Duodenal mucosa (tissue), 2 donors: ENCODE measurements around the gene STUB1.

ENCODE experiments used
- H3K27ac ChIP-seq: one replicate; pipeline ENCODE4 v1.7.0; 2013; ENCODE audit warnings: low read depth, low read length
- H3K27me3 ChIP-seq, 2 donors: one replicate each; pipeline ENCODE4 v1.7.0; 2013; ENCODE audit warnings: low read length in 2 of 2, control low read depth in 1 of 2; ENCODE audit not compliant: insufficient read depth in 2 of 2, control insufficient read depth in 1 of 2
- H3K36me3 ChIP-seq, 2 donors: one replicate each; pipeline ENCODE4 v1.7.0; 2013; ENCODE audit warnings: low read length in 2 of 2, control low read depth in 1 of 2; ENCODE audit not compliant: insufficient read depth in 2 of 2, control insufficient read depth in 1 of 2
- H3K4me1 ChIP-seq, 2 donors: one replicate each; pipeline ENCODE4 v1.7.0; 2013; ENCODE audit warnings: low read length in 2 of 2, control low read depth in 1 of 2; ENCODE audit not compliant: insufficient read depth in 2 of 2, control insufficient read depth in 1 of 2
- H3K4me3 ChIP-seq, 2 donors: one replicate each; pipeline ENCODE4 v1.7.0; 2013; ENCODE audit warnings: low read length in 2 of 2, low read depth in 1 of 2
- H3K9ac ChIP-seq, 2 donors: one replicate each; pipeline ENCODE4 v1.7.0; 2013; ENCODE audit warnings: low read length in 2 of 2, low read depth in 1 of 2
- H3K9me3 ChIP-seq, 2 donors: one replicate each; pipeline ENCODE4 v1.7.0; 2013; ENCODE audit warnings: low read length in 2 of 2, control low read depth in 1 of 2; ENCODE audit not compliant: control insufficient read depth in 1 of 2

STUB1 gene

GRCh38 chr16:652454-653305, 27.5 kb upstream of the STUB1 start:
- Histone ChIP-seq H3K9me3 (no peaks in the 10 kb centered on the region), H3K4me3 (no peak overlapping the region), H3K9ac (no peak overlapping the region), H3K27me3 (no peaks in the 10 kb centered on the region), H3K4me1 (peaks cover 20 to 21% of the 10 kb centered on the region in 2 donors), H3K36me3 (peaks cover 0 to 3% of the 10 kb centered on the region in 2 donors), H3K27ac (no peak overlapping the region)

- no peak overlapping the region for H3K9ac ChIP-seq
- no peak overlapping the region for H3K27ac ChIP-seq
- peaks cover 0 to 15% of the 10 kb centered on the region in 2 donors for H3K36me3 ChIP-seq
- no peaks in the 10 kb centered on the region for H3K27me3 ChIP-seq
- H3K4me1 ChIP-seq, result peaks cover 10 to 12% of the 10 kb centered on the region in 2 donors
- H3K9me3 ChIP-seq, result no peaks in the 10 kb centered on the region
- H3K4me3 ChIP-seq, result no peak overlapping the region
Measured at GRCh38 chr16:654034-654433, 26.2 kb upstream of the STUB1 start.

- Histone ChIP-seq H3K4me1 (peaks cover 3 to 13% of the 10 kb centered on the region in 2 donors), H3K36me3 (peaks cover 0 to 16% of the 10 kb centered on the region in 2 donors)
Measured at GRCh38 chr16:657487-657886, 22.7 kb upstream of the STUB1 start.

GRCh38 chr16:658679-659571, 21.3 kb upstream of the STUB1 start:
- no peak overlapping the region for H3K27ac ChIP-seq
- H3K4me3 ChIP-seq, result no peak overlapping the region
- H3K27me3 ChIP-seq, result no peaks in the 10 kb centered on the region
- no peak overlapping the region for H3K9ac ChIP-seq
- H3K9me3 ChIP-seq, result no peaks in the 10 kb centered on the region
- peaks cover 0 to 16% of the 10 kb centered on the region in 2 donors for H3K36me3 ChIP-seq
- H3K4me1 ChIP-seq, result peaks cover 3 to 13% of the 10 kb centered on the region in 2 donors

More at GRCh38 chr16:657487-657886, 22.7 kb upstream of the STUB1 start:
- Histone ChIP-seq H3K9me3 (no peaks in the 10 kb centered on the region), H3K27ac (no peak overlapping the region), H3K9ac (no peak overlapping the region), H3K4me3 (no peak overlapping the region), H3K27me3 (no peaks in the 10 kb centered on the region)

- H3K4me3 ChIP-seq, result no peak overlapping the region
Measured at GRCh38 chr16:659618-660017, 20.6 kb upstream of the STUB1 start.

GRCh38 chr16:660132-660458, 20.1 kb upstream of the STUB1 start:
- Histone ChIP-seq H3K36me3 (peaks cover 0 to 16% of the 10 kb centered on the region in 2 donors), H3K4me1 (peaks cover 3 to 13% of the 10 kb centered on the region in 2 donors), H3K4me3 (no peak overlapping the region), H3K9me3 (no peaks in the 10 kb centered on the region), H3K27ac (no peak overlapping the region), H3K9ac (peak overlapping the region; percentile 18 to 25), H3K27me3 (no peaks in the 10 kb centered on the region)

More at GRCh38 chr16:659618-660017, 20.6 kb upstream of the STUB1 start:
- Histone ChIP-seq H3K9ac (no peak overlapping the region), H3K36me3 (peaks cover 0 to 16% of the 10 kb centered on the region in 2 donors), H3K9me3 (no peaks in the 10 kb centered on the region), H3K27ac (no peak overlapping the region), H3K4me1 (peaks cover 3 to 13% of the 10 kb centered on the region in 2 donors), H3K27me3 (no peaks in the 10 kb centered on the region)

- Histone ChIP-seq H3K9ac (peak overlapping the region; percentile 18 to 25), H3K27ac (no peak overlapping the region)
Measured at GRCh38 chr16:660459-661183, 19.6 kb upstream of the STUB1 start.

GRCh38 chr16:661184-661821, 18.9 kb upstream of the STUB1 start:
- H3K9me3 ChIP-seq, result no peaks in the 10 kb centered on the region
- H3K4me3 ChIP-seq, result no peak overlapping the region
- H3K27me3 ChIP-seq, result no peaks in the 10 kb centered on the region
- H3K4me1 ChIP-seq, result peaks cover 3 to 13% of the 10 kb centered on the region in 2 donors
- no peak overlapping the region for H3K9ac ChIP-seq
- H3K36me3 ChIP-seq, result peaks cover 0 to 12% of the 10 kb centered on the region in 2 donors
- no peak overlapping the region for H3K27ac ChIP-seq

More at GRCh38 chr16:660459-661183, 19.6 kb upstream of the STUB1 start:
- H3K4me3 ChIP-seq, result no peak overlapping the region
- no peaks in the 10 kb centered on the region for H3K9me3 ChIP-seq
- H3K27me3 ChIP-seq, result no peaks in the 10 kb centered on the region
- H3K36me3 ChIP-seq, result peaks cover 0 to 13% of the 10 kb centered on the region in 2 donors
- H3K4me1 ChIP-seq, result peaks cover 3 to 13% of the 10 kb centered on the region in 2 donors

GRCh38 chr16:662095-662494, 18.1 kb upstream of the STUB1 start:
- peaks cover 3 to 13% of the 10 kb centered on the region in 2 donors for H3K4me1 ChIP-seq
- H3K27me3 ChIP-seq, result no peaks in the 10 kb centered on the region
- H3K9ac ChIP-seq, result no peak overlapping the region
- no peak overlapping the region for H3K4me3 ChIP-seq
- no peak overlapping the region for H3K27ac ChIP-seq
- peaks cover 0 to 12% of the 10 kb centered on the region in 2 donors for H3K36me3 ChIP-seq
- H3K9me3 ChIP-seq, result no peaks in the 10 kb centered on the region
